Endothelial cell of umbilical vein (primary cell): ENCODE results near the gene TMPRSS3. TPM values are rescaled to one million over a fixed set of nuclear protein-coding genes. Genes with fewer than 3 reads are reported as not detected.

Experiments used
- BruUV-seq: library from RNA; stranded (reverse); fragments of 400-500 nt; replicated peaks from 2 replicates; lab custom pipeline; 2021; lab: Mats Ljungman, UMichigan
- CTCF ChIA-PET: fragments of 300-600, 350-600 bp; sonication (Branson Sonifier 250); formaldehyde crosslinking; loops from one replicate; lab custom pipeline; 2021; ENCODE audit warnings: antibody characterized with exemption, inconsistent platforms; lab: Charles Lee
- POLR2A ChIA-PET: fragments of 300-600, 350-600 bp; sonication (Branson Sonifier 250); formaldehyde crosslinking; loops from one replicate; lab custom pipeline; 2021; ENCODE audit warnings: antibody characterized with exemption, inconsistent platforms; lab: Charles Lee
- DNase-seq: peaks from one replicate; pipeline ENCODE4 v3.0.0-alpha.2; 2011; ENCODE audit warnings: low read depth, low spot score
- FAIRE-seq: peaks from 2 replicates; lab custom pipeline; 2011; peaks lifted over from hg19 to GRCh38; lab: Jason Lieb, UNC
- H2AFZ ChIP-seq: 2 replicates; pipeline ENCODE4 v1.6.0; 2012; ENCODE audit warnings: low read depth, low read length, control low read depth, inconsistent platforms
- H3K27ac ChIP-seq: 2 replicates; pipeline ENCODE4 v1.5.1; 2011; ENCODE audit warnings: low read depth, mild to moderate bottlenecking, control low read depth, low read length, moderate library complexity; ENCODE audit not compliant: insufficient read depth
- H3K27me3 ChIP-seq, 2 experiments: 2 replicates each; pipeline versions ENCODE4 v1.6.0 to v1.6.1; 2011; ENCODE audit warnings: low read length in 2 of 2, mixed read lengths in 1 of 2; ENCODE audit not compliant: control insufficient read depth in 2 of 2, insufficient read depth in 2 of 2
- H3K36me3 ChIP-seq, 2 experiments: 2 replicates in 1 of 2; 3 replicates in 1 of 2; pipeline ENCODE4 v1.5.1; 2011; ENCODE audit warnings: low read length in 2 of 2, mild to moderate bottlenecking in 1 of 2, moderate library complexity in 1 of 2; ENCODE audit not compliant: control insufficient read depth in 2 of 2, insufficient read depth in 2 of 2; ENCODE audit errors: extremely low read depth in 1 of 2
- H3K4me1 ChIP-seq: 3 replicates; pipeline ENCODE4 v1.5.1; 2011; ENCODE audit warnings: mild to moderate bottlenecking, low read length; ENCODE audit not compliant: control insufficient read depth, insufficient read depth; ENCODE audit errors: extremely low read depth
- H3K4me2 ChIP-seq: 2 replicates; pipeline ENCODE4 v1.6.1; 2011; ENCODE audit warnings: low read length, control low read depth, mixed read lengths; ENCODE audit not compliant: insufficient read depth
- H3K4me3 ChIP-seq, 3 experiments: fragments of 200-600 bp in 1 of 3; sonication (generic), shearing (Covaris generic) in 1 of 3; replicated peaks in 1 of 3; 2 replicates each; pipeline ENCODE4 v1.5.1; 2011 to 2016; ENCODE audit warnings: control low read depth in 3 of 3, low read length in 3 of 3, mild to moderate bottlenecking in 2 of 3, inconsistent platforms in 1 of 3, low read depth in 1 of 3, moderate library complexity in 1 of 3; ENCODE audit not compliant: insufficient read depth in 1 of 3
- H3K79me2 ChIP-seq: 2 replicates; pipeline ENCODE4 v1.6.0; 2012; ENCODE audit warnings: low read length, inconsistent platforms; ENCODE audit not compliant: control insufficient read depth, insufficient read depth
- H3K9ac ChIP-seq: replicated peaks from 2 replicates; pipeline ENCODE3; 2011; ENCODE audit warnings: low read length, control low read depth; ENCODE audit not compliant: insufficient read depth; ENCODE audit errors: extremely low read depth
- H3K9me1 ChIP-seq: replicated peaks from 3 replicates; pipeline ENCODE4 v1.6.0; 2011; ENCODE audit warnings: mild to moderate bottlenecking, low read length; ENCODE audit not compliant: control insufficient read depth, insufficient read depth; ENCODE audit errors: extremely low read depth
- H3K9me3 ChIP-seq: replicated peaks from 2 replicates; pipeline ENCODE4 v1.5.1; 2012; ENCODE audit warnings: low read length, inconsistent platforms; ENCODE audit not compliant: control insufficient read depth, insufficient read depth
- H4K20me1 ChIP-seq: replicated peaks from 2 replicates; pipeline ENCODE3; 2011; ENCODE audit warnings: mild to moderate bottlenecking, low read length; ENCODE audit not compliant: control insufficient read depth, insufficient read depth; ENCODE audit errors: extremely low read depth
- CTCF ChIP-seq, 2 donors: IDR thresholded peaks; 1 replicate in 1 of 2; 2 replicates in 1 of 2; pipeline ENCODE4 v1.5.1; 2011; ENCODE audit warnings: low read length in 2 of 2, mild to moderate bottlenecking in 2 of 2, moderate library complexity in 2 of 2, control low read depth in 1 of 2, inconsistent platforms in 1 of 2, low read depth in 1 of 2; ENCODE audit not compliant: insufficient read depth in 1 of 2; ENCODE audit errors: extremely low read depth in 1 of 2
- EZH2 ChIP-seq: IDR thresholded peaks from 2 replicates; pipeline ENCODE4 v1.6.1; 2012; ENCODE audit warnings: borderline replicate concordance, low read depth, mild to moderate bottlenecking, moderate library complexity, low read length, inconsistent platforms; ENCODE audit not compliant: severe bottlenecking
- FOS ChIP-seq: IDR thresholded peaks from 2 replicates; pipeline ENCODE4 v1.6.1; 2011; ENCODE audit warnings: mild to moderate bottlenecking, low read length, moderate library complexity, borderline replicate concordance; ENCODE audit not compliant: insufficient read depth
- GATA2 ChIP-seq: IDR thresholded peaks from 2 replicates; pipeline ENCODE4 v1.7.0; 2011; ENCODE audit warnings: low read depth, mild to moderate bottlenecking, moderate library complexity, mixed read lengths, low read length; ENCODE audit not compliant: insufficient read length, insufficient read depth
- JUN ChIP-seq: IDR thresholded peaks from 2 replicates; pipeline ENCODE4 v1.6.1; 2011; ENCODE audit warnings: borderline replicate concordance, low read depth; ENCODE audit not compliant: insufficient read length, insufficient read depth
- MAX ChIP-seq: IDR thresholded peaks from 2 replicates; pipeline ENCODE4 v1.6.1; 2011; ENCODE audit not compliant: insufficient read depth, insufficient read length
- MYC ChIP-seq: IDR thresholded peaks from one replicate; pipeline ENCODE4 v1.6.1; 2011; ENCODE audit warnings: mild to moderate bottlenecking, low read depth, low read length
- POLR2A ChIP-seq: IDR thresholded peaks from 2 replicates; pipeline ENCODE4 v1.6.1; 2012; ENCODE audit warnings: low read depth, mild to moderate bottlenecking, control low read depth, low read length
- POLR2AphosphoS5 ChIP-seq: IDR thresholded peaks from 2 replicates; pipeline ENCODE4 v1.6.1; 2012; ENCODE audit warnings: low read depth, mild to moderate bottlenecking, control low read depth, low read length, moderate library complexity; ENCODE audit not compliant: insufficient read depth
- dilution Hi-C: fragments of 300-500 bp; cut with MboI; formaldehyde crosslinking; loops from one replicate; pipeline ENCODE4 v1.15.0; 2019; ENCODE audit warnings: low sequenced_read_pairs; ENCODE audit not compliant: extremely low pct_ligation_motif_present
- intact Hi-C: fragments of 100-400 bp; cut with micrococcal nuclease; formaldehyde crosslinking; loops from one replicate; pipeline ENCODE4 v1.10.0; 2022
- polyA plus RNA-seq, 4 experiments: library from polyadenylated mRNA; depleted of rRNA in 3 of 4; stranded (reverse) in 3 of 4; unstranded in 1 of 4; fragments of >200 nt; gene quantifications; 2 replicates each; pipeline versions ENCODE4 v1.2.1 to v1.2.3, GENCODE V29; 2011 to 2012; ENCODE audit warnings: missing spikeins in 1 of 4
- total RNA-seq: library from RNA; stranded (reverse); gene quantifications from 2 replicates; pipeline ENCODE4 v1.2.3, GENCODE V29; 2021

TMPRSS3 gene
- total and polyA plus RNA-seq, 2 donors (not counting 3 experiments of a cell fraction or from before 2014, with no cell fraction given) = not detected

- H2AFZ ChIP-seq = no peak overlapping the region
- H3K4me3 ChIP-seq = no peak overlapping the region
- no peaks in the 10 kb centered on the region for H3K9me1 ChIP-seq
- DNase-seq (no peak), FAIRE-seq (no peak)
- no TSS peak for BruUV-seq
- no peaks in the 10 kb centered on the region for H3K9me3 ChIP-seq
- H3K79me2 ChIP-seq = no peaks in the 10 kb centered on the region
- ChIA-PET POLR2A (no interaction called here), CTCF (no interaction called here)
- H3K27me3 ChIP-seq = peaks cover 28 to 35% of the 10 kb centered on the region in 2 experiments
- dilution Hi-C loops (no loop called here), intact Hi-C loops (no loop called here)
- no peak overlapping the region for H3K27ac ChIP-seq
- H3K9ac ChIP-seq = no peak overlapping the region
- peaks cover 12% of the 10 kb centered on the region for H3K4me1 ChIP-seq
- H3K36me3 ChIP-seq = no peaks in the 10 kb centered on the region
- H3K4me2 ChIP-seq = no peak overlapping the region
- TF ChIP-seq POLR2A (no peak), MAX (no peak)
- H4K20me1 ChIP-seq = no peaks in the 10 kb centered on the region
These were observed 31.1 kb upstream of the TMPRSS3 start for GRCh38 chr21:42426876-42427480.

GRCh38 chr21:42426424-42426823, 30.6 kb upstream of the TMPRSS3 start:
- DNase-seq (no peak), FAIRE-seq (no peak)
- H3K4me2 ChIP-seq = no peak overlapping the region
- dilution Hi-C loops (no loop called here), intact Hi-C loops (no loop called here)
- no peaks in the 10 kb centered on the region for H3K9me1 ChIP-seq
- no peaks in the 10 kb centered on the region for H4K20me1 ChIP-seq
- CTCF ChIA-PET = no interaction called here
- H3K79me2 ChIP-seq = no peaks in the 10 kb centered on the region
- no TSS peak for BruUV-seq
- no peak overlapping the region for H3K27ac ChIP-seq
- H3K4me1 ChIP-seq = peaks cover 12% of the 10 kb centered on the region
- no peak overlapping the region for H2AFZ ChIP-seq
- POLR2A ChIA-PET = no interaction called here
- H3K4me3 ChIP-seq = no peak overlapping the region
- TF ChIP-seq GATA2 (no peak), EZH2 (no peak), FOS (no peak), JUN (no peak), POLR2A (no peak), MYC (no peak), POLR2AphosphoS5 (no peak), CTCF (IDR thresholded peaks at IDR 0.05; ENCODE audit: extremely low read depth in 1 of 2, insufficient read depth in 1 of 2, low read depth in 1 of 2, low read length in 2 of 2) (no peak), MAX (no peak)
- no peaks in the 10 kb centered on the region for H3K36me3 ChIP-seq
- no peaks in the 10 kb centered on the region for H3K9me3 ChIP-seq
- peaks cover 28 to 40% of the 10 kb centered on the region in 2 experiments for H3K27me3 ChIP-seq
- H3K9ac ChIP-seq = no peak overlapping the region
